ENCODE measurements around the gene EHMT1.

The EHMT1 gene

GRCh38 chr9:137829260-137829996, 210.6 kb downstream of the EHMT1 start:
- peaks cover 61% of the 10 kb centered on the region; the same call in 1 of the 2 replicates for H3K36me3 ChIP-seq (ENCODE audit: insufficient read depth, low read length)
- H3K79me2 ChIP-seq (ENCODE audit: insufficient read depth, low read length), result no peaks in the 10 kb centered on the region
- H3K9me3 ChIP-seq (ENCODE audit: insufficient read depth, low read depth, low read length), result no peaks in the 10 kb centered on the region
- no peaks in the 10 kb centered on the region for H3K4me1 ChIP-seq (ENCODE audit: insufficient read depth, low read length, poor library complexity, severe bottlenecking)
- no peaks in the 10 kb centered on the region for H3F3A ChIP-seq (ENCODE audit: low read depth)
- no peak overlapping the region for H3K9ac ChIP-seq (ENCODE audit: low read depth, low read length, poor library complexity, severe bottlenecking)
- no peak overlapping the region for H3K4me2 ChIP-seq (ENCODE audit: low read depth, low read length, poor library complexity, severe bottlenecking)
- H3K4me3 ChIP-seq (ENCODE audit: low read length, poor library complexity, severe bottlenecking), result no peak overlapping the region
- H4K20me1 ChIP-seq (ENCODE audit: insufficient read depth, low read length, poor library complexity, severe bottlenecking), result peaks cover 3% of the 10 kb centered on the region
- H2AFZ ChIP-seq (ENCODE audit: low read length), result no peak overlapping the region
- no peaks in the 10 kb centered on the region for H3K27me3 ChIP-seq (ENCODE audit: insufficient read depth, low read length, poor library complexity, severe bottlenecking)
- H3K9me2 ChIP-seq (replicated peaks; ENCODE audit: low read depth, low read length), result no peaks in the 10 kb centered on the region
- TF ChIP-seq, protein P1, sequence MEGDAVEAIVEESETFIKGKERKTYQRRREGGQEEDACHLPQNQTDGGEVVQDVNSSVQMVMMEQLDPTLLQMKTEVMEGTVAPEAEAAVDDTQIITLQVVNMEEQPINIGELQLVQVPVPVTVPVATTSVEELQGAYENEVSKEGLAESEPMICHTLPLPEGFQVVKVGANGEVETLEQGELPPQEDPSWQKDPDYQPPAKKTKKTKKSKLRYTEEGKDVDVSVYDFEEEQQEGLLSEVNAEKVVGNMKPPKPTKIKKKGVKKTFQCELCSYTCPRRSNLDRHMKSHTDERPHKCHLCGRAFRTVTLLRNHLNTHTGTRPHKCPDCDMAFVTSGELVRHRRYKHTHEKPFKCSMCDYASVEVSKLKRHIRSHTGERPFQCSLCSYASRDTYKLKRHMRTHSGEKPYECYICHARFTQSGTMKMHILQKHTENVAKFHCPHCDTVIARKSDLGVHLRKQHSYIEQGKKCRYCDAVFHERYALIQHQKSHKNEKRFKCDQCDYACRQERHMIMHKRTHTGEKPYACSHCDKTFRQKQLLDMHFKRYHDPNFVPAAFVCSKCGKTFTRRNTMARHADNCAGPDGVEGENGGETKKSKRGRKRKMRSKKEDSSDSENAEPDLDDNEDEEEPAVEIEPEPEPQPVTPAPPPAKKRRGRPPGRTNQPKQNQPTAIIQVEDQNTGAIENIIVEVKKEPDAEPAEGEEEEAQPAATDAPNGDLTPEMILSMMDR (conservative IDR thresholded peaks at IDR 0.05; ENCODE audit: low read length), result no peak
- TF ChIP-seq EZH2phosphoT487 (IDR thresholded peaks at IDR 0.05; ENCODE audit: borderline replicate concordance), result no peak

DNA sequence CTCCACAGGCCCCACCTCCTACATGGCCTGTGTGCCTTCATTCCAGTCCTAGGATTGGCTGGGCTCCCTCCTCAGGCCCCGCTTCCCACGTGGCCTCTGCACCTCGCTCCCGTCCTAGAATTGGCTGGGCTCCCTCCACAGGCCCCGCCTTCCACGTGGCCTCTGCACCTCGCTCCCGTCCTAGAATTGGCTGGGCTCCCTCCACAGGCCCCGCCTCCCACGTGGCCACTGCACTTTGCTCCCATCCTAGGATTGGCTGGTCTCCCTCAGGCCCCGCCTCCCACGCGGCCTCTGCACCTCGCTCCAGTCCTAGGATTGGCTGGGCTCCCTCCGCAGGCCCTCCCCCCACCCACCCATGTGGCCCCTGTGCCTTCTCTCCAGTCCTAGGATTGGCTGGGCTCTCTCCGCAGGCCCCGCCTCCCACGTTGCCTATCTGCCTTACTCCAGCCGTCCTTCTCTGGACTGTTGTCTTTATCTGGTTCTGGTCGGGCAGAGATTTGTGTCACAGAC, 213.4 kb downstream of the EHMT1 start:
- Histone ChIP-seq H3K36me3 (ENCODE audit: insufficient read depth, low read length) (peaks cover 64% of the 10 kb centered on the region; the same call in 1 of the 2 replicates), H3F3A (ENCODE audit: low read depth) (no peaks in the 10 kb centered on the region), H3K4me1 (ENCODE audit: insufficient read depth, low read length, poor library complexity, severe bottlenecking) (no peaks in the 10 kb centered on the region), H4K20me1 (ENCODE audit: insufficient read depth, low read length, poor library complexity, severe bottlenecking) (peaks cover 3% of the 10 kb centered on the region), H3K9me2 (replicated peaks; ENCODE audit: low read depth, low read length) (no peaks in the 10 kb centered on the region), H2AFZ (ENCODE audit: low read length) (no peak overlapping the region), H3K27me3 (ENCODE audit: insufficient read depth, low read length, poor library complexity, severe bottlenecking) (no peaks in the 10 kb centered on the region), H3K9me3 (ENCODE audit: insufficient read depth, low read depth, low read length) (no peaks in the 10 kb centered on the region), H3K79me2 (ENCODE audit: insufficient read depth, low read length) (no peaks in the 10 kb centered on the region), H3K4me3 (ENCODE audit: low read length, poor library complexity, severe bottlenecking) (no peak overlapping the region), H3K4me2 (ENCODE audit: low read depth, low read length, poor library complexity, severe bottlenecking) (no peak overlapping the region), H3K9ac (ENCODE audit: low read depth, low read length, poor library complexity, severe bottlenecking) (no peak overlapping the region)
- TF ChIP-seq, protein P1 (conservative IDR thresholded peaks at IDR 0.05; ENCODE audit: low read length), result no peak
- TF ChIP-seq EZH2phosphoT487 (IDR thresholded peaks at IDR 0.05; ENCODE audit: borderline replicate concordance), result no peak

DNA sequence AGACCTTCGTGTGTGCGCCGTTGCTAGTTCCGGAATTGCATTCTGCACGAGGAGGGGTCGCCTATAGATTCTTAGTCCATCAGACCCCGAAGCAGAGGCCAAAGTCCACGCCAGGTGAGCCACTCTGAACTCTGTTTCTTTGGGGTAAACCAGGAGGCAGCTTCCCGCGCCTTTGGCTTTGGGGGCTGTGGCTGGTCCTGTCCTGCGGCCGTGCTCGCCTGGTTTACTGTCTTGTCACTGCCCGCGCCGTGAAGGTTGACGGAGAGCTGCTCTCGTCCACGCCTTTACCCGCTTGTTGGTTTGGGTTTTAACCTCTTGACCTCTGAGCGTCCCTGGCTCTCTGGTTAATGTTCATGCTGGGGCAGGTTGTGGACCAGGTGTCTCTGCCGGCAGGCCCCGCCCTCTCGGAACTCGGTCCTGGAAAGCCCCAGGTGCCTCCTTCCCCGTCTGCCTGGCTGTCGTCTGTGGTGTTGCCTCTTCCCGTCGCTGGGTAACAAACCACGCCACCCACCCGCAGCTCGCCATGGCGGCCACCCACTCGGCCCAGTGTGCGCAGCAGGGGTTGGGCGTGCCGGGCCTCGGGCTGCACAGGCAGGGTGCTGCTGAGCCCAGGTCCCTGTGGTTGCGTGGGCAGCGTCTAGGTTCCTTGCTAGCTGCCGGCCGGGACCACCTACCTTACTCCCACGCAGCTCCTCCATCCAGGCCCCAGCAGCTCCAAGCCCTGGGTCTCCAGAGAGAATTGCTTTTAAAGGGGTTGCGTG, 214.2 kb downstream of the EHMT1 start:
- Histone ChIP-seq H3K9me3 (ENCODE audit: insufficient read depth, low read depth, low read length) (no peaks in the 10 kb centered on the region), H3K4me3 (ENCODE audit: low read length, poor library complexity, severe bottlenecking) (no peak overlapping the region), H3K4me2 (ENCODE audit: low read depth, low read length, poor library complexity, severe bottlenecking) (no peak overlapping the region), H3K9me2 (replicated peaks; ENCODE audit: low read depth, low read length) (no peaks in the 10 kb centered on the region), H3K27me3 (ENCODE audit: insufficient read depth, low read length, poor library complexity, severe bottlenecking) (no peaks in the 10 kb centered on the region), H4K20me1 (ENCODE audit: insufficient read depth, low read length, poor library complexity, severe bottlenecking) (peaks cover 3% of the 10 kb centered on the region), H2AFZ (ENCODE audit: low read length) (no peak overlapping the region), H3K36me3 (ENCODE audit: insufficient read depth, low read length) (peaks cover 63% of the 10 kb centered on the region; the same call in 1 of the 2 replicates), H3K9ac (ENCODE audit: low read depth, low read length, poor library complexity, severe bottlenecking) (no peak overlapping the region), H3K79me2 (ENCODE audit: insufficient read depth, low read length) (no peaks in the 10 kb centered on the region), H3K4me1 (ENCODE audit: insufficient read depth, low read length, poor library complexity, severe bottlenecking) (no peaks in the 10 kb centered on the region), H3F3A (ENCODE audit: low read depth) (no peaks in the 10 kb centered on the region)
- TF ChIP-seq EZH2phosphoT487 (IDR thresholded peaks at IDR 0.05; ENCODE audit: borderline replicate concordance), result no peak
- TF ChIP-seq, protein P1 (conservative IDR thresholded peaks at IDR 0.05; ENCODE audit: low read length), result no peak

Data from Loucy (cell line).